Effector CD8-positive, alpha-beta T cell (primary cell): Measurements from ENCODE around the gene LRRC28.
A peak's percentile ranks its signal among the peaks of the same experiment; 100 is the strongest.

Experiments used
- DNase-seq: peaks from one replicate; lab custom pipeline; 2025; lab: John Stamatoyannopoulos, UW

Gene LRRC28

GRCh38 chr15:99435113-99435695 is 183.9 kb downstream of the LRRC28 start:
- no peak for DNase-seq

GRCh38 chr15:99435877-99436541 is 184.7 kb downstream of the LRRC28 start:
- no peak for DNase-seq

- DNase-seq = no peak
Measured at GRCh38 chr15:99436542-99437314, 185.4 kb downstream of the LRRC28 start.

GRCh38 chr15:99437315-99438223 is 186.3 kb downstream of the LRRC28 start:
- DNase-seq = no peak

- no peak for DNase-seq
Measured at GRCh38 chr15:99438224-99438585, 186.9 kb downstream of the LRRC28 start.

GRCh38 chr15:99438691-99439523 is 187.6 kb downstream of the LRRC28 start:
- peak; percentile 35 for DNase-seq

- DNase-seq = no peak
Measured at GRCh38 chr15:99439524-99439835, 188.2 kb downstream of the LRRC28 start.

- DNase-seq = no peak
Measured at GRCh38 chr15:99440029-99440428, 188.7 kb downstream of the LRRC28 start.
